ENCODE measurements around the gene KIF1C. TPM values are rescaled to one million over a fixed set of nuclear protein-coding genes. Genes with fewer than 3 reads are reported as not detected.

KIF1C gene
- total and polyA plus RNA-seq, 2 donors (not counting 1 experiment from before 2014, with no cell fraction given): 5.7 to 29.6 TPM

DNA sequence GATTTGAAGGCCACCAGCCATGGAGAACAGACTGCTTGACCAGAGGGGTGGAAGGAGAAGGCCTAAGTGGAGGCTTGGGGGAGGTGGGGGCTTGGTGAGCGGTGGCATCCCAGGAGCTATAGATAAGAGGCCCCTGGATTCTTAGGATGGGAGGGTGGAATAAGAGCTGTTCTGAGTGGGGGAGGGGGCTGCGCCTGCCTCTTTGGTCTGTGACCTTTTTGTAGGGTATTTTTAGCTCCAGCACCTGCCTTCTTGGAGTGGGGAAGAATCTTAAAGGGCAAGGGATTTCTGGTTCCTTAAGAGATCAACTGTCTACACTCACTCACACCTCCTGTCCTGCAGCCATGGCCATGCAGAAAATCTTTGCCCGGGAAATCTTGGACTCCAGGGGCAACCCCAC, 46.3 kb upstream of the KIF1C start:
- intact Hi-C loops (cut with micrococcal nuclease): no loop called here
- peaks cover 21% of the 10 kb centered on the region for H3K4me1 Mint-ChIP-seq
- WGBS (ENCODE audit: insufficient coverage): 100% methylated on average over 2 of the region's 3 CpGs
- peaks cover 0 to 4% of the 10 kb centered on the region in 2 experiments for H3K36me3 ChIP-seq (replicated peaks in 1 of 2; ENCODE audit: control extremely low read depth in 1 of 2, control insufficient read depth in 1 of 2, extremely low read depth in 1 of 2, insufficient read depth in 2 of 2, low read length in 1 of 2)
- H3K4me3 ChIP-seq (ENCODE audit: control extremely low read depth in 1 of 5, extremely low read depth in 1 of 5, insufficient read depth in 1 of 5, low read depth in 2 of 5, low read length in 4 of 5): no peak overlapping the region
- H3K9me3 ChIP-seq (ENCODE audit: control extremely low read depth in 1 of 3, control insufficient read depth in 2 of 3, insufficient read depth in 1 of 3, low read length in 2 of 3): no peaks in the 10 kb centered on the region
- H3K27ac ChIP-seq (ENCODE audit: low read length in 2 of 2): no peak overlapping the region
- H3K27me3 ChIP-seq (replicated peaks in 1 of 4; ENCODE audit: control extremely low read depth in 1 of 4, control insufficient read depth in 3 of 4, insufficient read depth in 4 of 4, low read length in 3 of 4): no peaks in the 10 kb centered on the region
- no peak overlapping the region for H2AFZ ChIP-seq (ENCODE audit: insufficient read depth, low read depth, low read length, poor library complexity, severe bottlenecking)
- H3K27ac Mint-ChIP-seq: peak overlapping the region; percentile 53
- CTCF ChIA-PET: interaction anchor here (1.0 to 1.2 kb wide), 4 partner anchors 11 to 167 kb away, joined by 3 to 4 read pairs (median 3); no protein-coding TSS in a partner anchor
- H3K4me3 Mint-ChIP-seq: peak overlapping the region; percentile 85
- H3K4me2 ChIP-seq (replicated peaks; ENCODE audit: low read depth, low read length, poor library complexity, severe bottlenecking): no peak overlapping the region
- H4K20me1 ChIP-seq (ENCODE audit: control insufficient read depth, insufficient read depth, low read length, poor library complexity, severe bottlenecking): peaks cover 17% of the 10 kb centered on the region
- no peaks in the 10 kb centered on the region for H3K9me3 Mint-ChIP-seq (ENCODE audit: insufficient read depth)
- no peak for ATAC-seq (ENCODE audit: low read depth)
- POLR2A ChIA-PET: interaction anchor here (0.6 to 0.9 kb wide), 3 partner anchors 12 to 538 kb away, joined by 4 to 6 read pairs (median 5); no protein-coding TSS in a partner anchor
- no peak for TF ChIP-seq CTCF (IDR thresholded peaks at IDR 0.05)
- TF ChIP-seq EZH2 (IDR thresholded peaks at IDR 0.05; ENCODE audit: borderline replicate concordance, insufficient read depth, low read depth, low read length, poor library complexity, severe bottlenecking): no peak
- DNase-seq: no peak
- H3K27me3 Mint-ChIP-seq: no peaks in the 10 kb centered on the region
- H3K4me1 ChIP-seq (ENCODE audit: control insufficient read depth in 2 of 2, insufficient read depth in 2 of 2, low read length in 2 of 2): peaks cover 11 to 19% of the 10 kb centered on the region in 2 donors
- peaks cover 25% of the 10 kb centered on the region for H3K79me2 ChIP-seq (ENCODE audit: control insufficient read depth, insufficient read depth, low read length)
- no peak overlapping the region for H3K9ac ChIP-seq (ENCODE audit: low read length)

DNA sequence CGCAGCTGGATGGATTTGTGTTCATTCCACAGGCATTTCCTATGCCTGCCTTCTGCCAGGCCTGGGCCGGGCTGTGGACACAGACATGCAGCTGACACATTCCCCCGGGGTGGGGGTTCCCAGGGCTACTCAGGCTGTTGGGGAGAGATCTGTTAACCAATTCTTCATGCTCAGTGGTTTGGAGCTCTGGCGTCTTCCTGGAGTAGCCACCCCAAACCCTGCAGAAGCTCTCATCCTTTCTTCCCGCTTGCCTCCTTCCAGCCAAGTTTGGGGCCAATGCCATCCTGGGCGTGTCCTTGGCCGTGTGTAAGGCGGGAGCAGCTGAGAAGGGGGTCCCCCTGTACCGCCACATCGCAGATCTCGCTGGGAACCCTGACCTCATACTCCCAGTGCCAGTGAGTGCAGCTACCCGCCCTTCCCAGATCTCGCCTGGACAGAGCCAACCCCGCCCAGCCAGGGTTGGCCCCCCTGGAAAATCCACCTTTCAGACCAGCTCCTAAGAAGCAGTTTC, 44.2 kb upstream of the KIF1C start:
- H3K4me3 ChIP-seq (ENCODE audit: control extremely low read depth in 1 of 5, extremely low read depth in 1 of 5, insufficient read depth in 1 of 5, low read depth in 2 of 5, low read length in 4 of 5): no peak overlapping the region
- TF ChIP-seq CTCF (IDR thresholded peaks at IDR 0.05) (no peak), EZH2 (IDR thresholded peaks at IDR 0.05; ENCODE audit: borderline replicate concordance, insufficient read depth, low read depth, low read length, poor library complexity, severe bottlenecking) (no peak)
- WGBS (ENCODE audit: insufficient coverage): 97% methylated on average over 14 of the region's 14 CpGs
- Mint-ChIP-seq H3K27me3 (no peaks in the 10 kb centered on the region), H3K4me3 (no peak overlapping the region), H3K27ac (no peak overlapping the region), H3K9me3 (ENCODE audit: insufficient read depth) (no peaks in the 10 kb centered on the region), H3K4me1 (peaks cover 12% of the 10 kb centered on the region)
- H3K4me1 ChIP-seq (ENCODE audit: control insufficient read depth in 2 of 2, insufficient read depth in 2 of 2, low read length in 2 of 2): peaks cover 8 to 13% of the 10 kb centered on the region in 2 donors
- H3K9ac ChIP-seq (ENCODE audit: low read length): no peak overlapping the region
- no peak overlapping the region for H2AFZ ChIP-seq (ENCODE audit: insufficient read depth, low read depth, low read length, poor library complexity, severe bottlenecking)
- H4K20me1 ChIP-seq (ENCODE audit: control insufficient read depth, insufficient read depth, low read length, poor library complexity, severe bottlenecking): no peaks in the 10 kb centered on the region
- ATAC-seq (ENCODE audit: low read depth): no peak
- ChIA-PET POLR2A (no interaction called here), CTCF (interaction anchor here (1.0 to 1.5 kb wide), 5 partner anchors 10 to 386 kb away, joined by 3 to 5 read pairs (median 4); partner anchors contain the start of gene SPAG7)
- H3K36me3 ChIP-seq (replicated peaks in 1 of 2; ENCODE audit: control extremely low read depth in 1 of 2, control insufficient read depth in 1 of 2, extremely low read depth in 1 of 2, insufficient read depth in 2 of 2, low read length in 1 of 2): no peaks in the 10 kb centered on the region
- no peak overlapping the region for H3K4me2 ChIP-seq (replicated peaks; ENCODE audit: low read depth, low read length, poor library complexity, severe bottlenecking)
- intact Hi-C loops (cut with micrococcal nuclease): no loop called here
- peaks cover 7% of the 10 kb centered on the region for H3K79me2 ChIP-seq (ENCODE audit: control insufficient read depth, insufficient read depth, low read length)
- H3K9me3 ChIP-seq (ENCODE audit: control extremely low read depth in 1 of 3, control insufficient read depth in 2 of 3, insufficient read depth in 1 of 3, low read length in 2 of 3): no peaks in the 10 kb centered on the region
- DNase-seq: no peak
- H3K27me3 ChIP-seq (replicated peaks in 1 of 4; ENCODE audit: control extremely low read depth in 1 of 4, control insufficient read depth in 3 of 4, insufficient read depth in 4 of 4, low read length in 3 of 4): no peaks in the 10 kb centered on the region
- H3K27ac ChIP-seq (ENCODE audit: low read length in 2 of 2): no peak overlapping the region
